T-helper 17 cell (primary cell): ENCODE data around the gene CHAMP1. TPM values are rescaled to one million over a fixed set of nuclear protein-coding genes. Genes with fewer than 3 reads are reported as not detected.

ENCODE experiments used
- ATAC-seq: fragments of 150-1000 bp; cut with Tn5 transposase; 2 replicates; pipeline ENCODE4 v1.10.0; 2021; ENCODE audit warnings: mild to moderate bottlenecking, moderate library complexity
- DNase-seq, 3 donors: peaks; one replicate each; pipeline versions ENCODE4 v3.0.0 to v3.0.0-alpha.2; 2020 to 2021
- H3K9me3 ChIP-seq: one replicate; pipeline ENCODE4 v1.7.0; 2013; ENCODE audit warnings: low read length, mild to moderate bottlenecking; ENCODE audit not compliant: control insufficient read depth, poor library complexity, severe bottlenecking
- H3K27ac Mint-ChIP-seq: one replicate; pipeline ENCODE4 v1.8.0; 2022; ENCODE audit warnings: mild to moderate bottlenecking, moderate library complexity, mixed read lengths
- H3K27me3 Mint-ChIP-seq: one replicate; pipeline ENCODE4 v1.8.0; 2022; ENCODE audit warnings: mixed read lengths
- H3K36me3 Mint-ChIP-seq: one replicate; pipeline ENCODE4 v1.8.0; 2022; ENCODE audit warnings: low read depth, mixed read lengths
- H3K4me1 Mint-ChIP-seq: one replicate; pipeline ENCODE4 v1.8.0; 2022; ENCODE audit warnings: mild to moderate bottlenecking, mixed read lengths
- H3K4me3 Mint-ChIP-seq: one replicate; pipeline ENCODE4 v1.8.0; 2022; ENCODE audit warnings: mild to moderate bottlenecking, moderate library complexity, mixed read lengths
- total RNA-seq, 4 donors: library from RNA in 2 of 4; stranded (reverse) in 2 of 4; gene quantifications; one replicate each; pipeline ENCODE4 v1.2.3 and lab custom pipeline; 2022 to 2026

Gene CHAMP1
- total RNA-seq (10 to 100 TPM; 10.2 to 12.1 TPM), total RNA-seq (lab: John Stamatoyannopoulos, UW) (4.0 to 5.0 reads per million in 2 donors)

- DNase-seq, result peak; percentile 77 to 85 (median 84)
- peak; percentile 89 for ATAC-seq
- peaks cover 30% of the 10 kb centered on the region for H3K4me1 Mint-ChIP-seq
- no peaks in the 10 kb centered on the region for H3K27me3 Mint-ChIP-seq
- H3K27ac Mint-ChIP-seq, result peak within 1 kb of the TSS; percentile 94
- peak within 1 kb of the TSS; percentile 92 for H3K4me3 Mint-ChIP-seq
- H3K9me3 ChIP-seq, result no peaks in the 10 kb centered on the region
- H3K36me3 Mint-ChIP-seq, result no peaks in the 10 kb centered on the region
These were observed at the start of gene CHAMP1 for GRCh38 chr13:114314074-114314912. Gene CHAMP1 (plus strand): TSS chr13:114314503. CDS start chr13:114323843, 9,340 bp downstream.

GRCh38 chr13:114264886-114265611, 49.3 kb upstream of the CHAMP1 start:
- peaks cover 11% of the 10 kb centered on the region for H3K36me3 Mint-ChIP-seq
- H3K4me1 Mint-ChIP-seq, result peaks cover 39% of the 10 kb centered on the region

GRCh38 chr13:114266241-114266640, 48.1 kb upstream of the CHAMP1 start:
- H3K4me1 Mint-ChIP-seq, result peaks cover 32% of the 10 kb centered on the region
- H3K27ac Mint-ChIP-seq, result peak overlapping the region; percentile 11
- no peak for DNase-seq
- no peaks in the 10 kb centered on the region for H3K27me3 Mint-ChIP-seq
- peaks cover 5% of the 10 kb centered on the region for H3K36me3 Mint-ChIP-seq
- H3K4me3 Mint-ChIP-seq, result peak overlapping the region; percentile 71
- no peaks in the 10 kb centered on the region for H3K9me3 ChIP-seq
- ATAC-seq, result no peak

More at GRCh38 chr13:114264886-114265611, 49.3 kb upstream of the CHAMP1 start:
- DNase-seq (no peak), ATAC-seq (no peak)
- Mint-ChIP-seq H3K27ac (no peak overlapping the region), H3K27me3 (no peaks in the 10 kb centered on the region), H3K4me3 (no peak overlapping the region)
- no peaks in the 10 kb centered on the region for H3K9me3 ChIP-seq

GRCh38 chr13:114268344-114269280, 45.7 kb upstream of the CHAMP1 start:
- H3K27me3 Mint-ChIP-seq, result no peaks in the 10 kb centered on the region
- H3K36me3 Mint-ChIP-seq, result peaks cover 7% of the 10 kb centered on the region
- peak overlapping the region; percentile 76 for H3K4me3 Mint-ChIP-seq
- peaks cover 19% of the 10 kb centered on the region for H3K4me1 Mint-ChIP-seq
- peak; percentile 61 for ATAC-seq
- DNase-seq, result no peak
- no peaks in the 10 kb centered on the region for H3K9me3 ChIP-seq
- H3K27ac Mint-ChIP-seq, result peak overlapping the region; percentile 35

GRCh38 chr13:114269281-114269770, 45.0 kb upstream of the CHAMP1 start:
- DNase-seq, result no peak
- Mint-ChIP-seq H3K27ac (peak overlapping the region; percentile 35), H3K27me3 (no peaks in the 10 kb centered on the region), H3K4me1 (peaks cover 17% of the 10 kb centered on the region), H3K36me3 (peaks cover 6% of the 10 kb centered on the region), H3K4me3 (peak overlapping the region; percentile 31)
- ATAC-seq, result no peak
- H3K9me3 ChIP-seq, result no peaks in the 10 kb centered on the region

GRCh38 chr13:114272977-114273376, 41.3 kb upstream of the CHAMP1 start:
- Mint-ChIP-seq H3K4me1 (peaks cover 18% of the 10 kb centered on the region), H3K4me3 (no peak overlapping the region), H3K27me3 (no peaks in the 10 kb centered on the region), H3K27ac (peak overlapping the region; percentile 86), H3K36me3 (peaks cover 15% of the 10 kb centered on the region)
- DNase-seq (no peak), ATAC-seq (no peak)
- H3K9me3 ChIP-seq, result no peaks in the 10 kb centered on the region

GRCh38 chr13:114275304-114275703, 39.0 kb upstream of the CHAMP1 start:
- peaks cover 24% of the 10 kb centered on the region for H3K4me1 Mint-ChIP-seq
- H3K27ac Mint-ChIP-seq, result no peak overlapping the region
- H3K27me3 Mint-ChIP-seq, result no peaks in the 10 kb centered on the region
- H3K9me3 ChIP-seq, result no peaks in the 10 kb centered on the region
- peaks cover 15% of the 10 kb centered on the region for H3K36me3 Mint-ChIP-seq
- no peak for DNase-seq
- ATAC-seq, result no peak
- H3K4me3 Mint-ChIP-seq, result no peak overlapping the region

GRCh38 chr13:114279146-114279545, 35.2 kb upstream of the CHAMP1 start:
- Mint-ChIP-seq H3K4me3 (no peak overlapping the region), H3K4me1 (peaks cover 36% of the 10 kb centered on the region), H3K27me3 (no peaks in the 10 kb centered on the region), H3K27ac (peak overlapping the region; percentile 98), H3K36me3 (peaks cover 9% of the 10 kb centered on the region)
- DNase-seq (no peak), ATAC-seq (no peak)
- no peaks in the 10 kb centered on the region for H3K9me3 ChIP-seq

- Mint-ChIP-seq H3K4me3 (peak overlapping the region; percentile 94), H3K4me1 (peaks cover 36% of the 10 kb centered on the region), H3K27ac (peak overlapping the region; percentile 98), H3K36me3 (peaks cover 7% of the 10 kb centered on the region), H3K27me3 (no peaks in the 10 kb centered on the region)
- no peak for DNase-seq
- H3K9me3 ChIP-seq, result no peaks in the 10 kb centered on the region
- ATAC-seq, result no peak
These were observed 34.4 kb upstream of the CHAMP1 start for GRCh38 chr13:114279758-114280355.

- peaks cover under 1% of the 10 kb centered on the region for H3K36me3 Mint-ChIP-seq
- peak within 1 kb of the TSS; percentile 98 for H3K27ac Mint-ChIP-seq
- peak; percentile 85 for ATAC-seq
These were observed 32.8 kb upstream of the CHAMP1 start, which contains the start of gene UPF3A for GRCh38 chr13:114281351-114282040. Gene UPF3A (plus strand): TSS chr13:114281601. CDS start chr13:114281640, 39 bp downstream.

GRCh38 chr13:114282041-114282670, 32.1 kb upstream of the CHAMP1 start:
- ATAC-seq, result peak; percentile 75
- DNase-seq, result peak; percentile 13 to 53 (median 29)
- Mint-ChIP-seq H3K27me3 (no peaks in the 10 kb centered on the region), H3K4me3 (peak overlapping the region; percentile 94), H3K27ac (peak overlapping the region; percentile 98), H3K36me3 (peaks cover 2% of the 10 kb centered on the region), H3K4me1 (peaks cover 42% of the 10 kb centered on the region)
- H3K9me3 ChIP-seq, result no peaks in the 10 kb centered on the region

More at GRCh38 chr13:114281351-114282040, 32.8 kb upstream of the CHAMP1 start, which contains the start of gene UPF3A:
- H3K9me3 ChIP-seq, result no peaks in the 10 kb centered on the region
- Mint-ChIP-seq H3K4me3 (peak within 1 kb of the TSS; percentile 94), H3K4me1 (peaks cover 39% of the 10 kb centered on the region), H3K27me3 (no peaks in the 10 kb centered on the region)
- DNase-seq, result peak; percentile 83 to 88 (median 84)
